ENCODE data around the gene RPL18A. TPM values are rescaled to one million over a fixed set of nuclear protein-coding genes. Genes with fewer than 3 reads are reported as not detected.

RPL18A gene
- total and polyA plus RNA-seq, 4 donors: 452 to 870 (median 477) TPM

GRCh38 chr19:17817668-17818363 is 41.9 kb upstream of the RPL18A start (continued):
- TF ChIP-seq ZBTB33 (IDR thresholded peaks at IDR 0.05): no peak
- TF ChIP-seq CTCF (IDR thresholded peaks at IDR 0.05; ENCODE audit: low read depth, low read length, missing input control): no peak
- no peak for TF ChIP-seq EGR1 (IDR thresholded peaks at IDR 0.05; ENCODE audit: low read depth in 2 of 2)
- TF ChIP-seq JUND (IDR thresholded peaks at IDR 0.05): no peak
- TF ChIP-seq RXRA (IDR thresholded peaks at IDR 0.05): no peak

GRCh38 chr19:17821190-17821589 is 38.5 kb upstream of the RPL18A start, which contains the start of gene INSL3:
Gene INSL3 (minus strand): TSS chr19:17821519. CDS start chr19:17821506, 13 bp downstream.
- no peak for DNase-seq (ENCODE audit: low spot score)

GRCh38 chr19:17824339-17824738 is 35.4 kb upstream of the RPL18A start:
- no peak overlapping the region for H3K27ac ChIP-seq (ENCODE audit: low read depth in 1 of 2, low read length in 2 of 2)
- no peaks in the 10 kb centered on the region for H3K36me3 ChIP-seq (ENCODE audit: control insufficient read depth in 4 of 4, insufficient read depth in 3 of 4, low read depth in 1 of 4, low read length in 3 of 4)
- peaks cover 0 to 3% (median 0%) of the 10 kb centered on the region in 4 donors for H3K27me3 ChIP-seq (ENCODE audit: control insufficient read depth in 4 of 4, insufficient read depth in 4 of 4, low read length in 3 of 4)
- H3K9me3 ChIP-seq (ENCODE audit: control insufficient read depth in 4 of 4, low read length in 3 of 4): no peaks in the 10 kb centered on the region
- H3K4me3 ChIP-seq (ENCODE audit: low read depth in 1 of 3, low read length in 3 of 3): no peak overlapping the region
- 62% methylated on average over 8 of the region's 8 CpGs for WGBS
- H3K4me1 ChIP-seq (ENCODE audit: control insufficient read depth in 4 of 4, insufficient read depth in 4 of 4, low read length in 3 of 4): no peaks in the 10 kb centered on the region
- no peak for DNase-seq (ENCODE audit: low spot score)
- H3K9ac ChIP-seq (ENCODE audit: low read depth in 1 of 2, low read length in 2 of 2): no peak overlapping the region
- TF ChIP-seq SP1 (IDR thresholded peaks at IDR 0.05): no peak
- TF ChIP-seq ATF3 (IDR thresholded peaks at IDR 0.05): no peak
- no peak for TF ChIP-seq CTCF (IDR thresholded peaks at IDR 0.05; ENCODE audit: low read depth, low read length, missing input control)
- TF ChIP-seq HNF4A (conservative IDR thresholded peaks at IDR 0.05): no peak
- TF ChIP-seq REST (IDR thresholded peaks at IDR 0.05): no peak
- TF ChIP-seq ZBTB33 (IDR thresholded peaks at IDR 0.05): no peak
- no peak for TF ChIP-seq TAF1 (conservative IDR thresholded peaks at IDR 0.05)

More at GRCh38 chr19:17821190-17821589, 38.5 kb upstream of the RPL18A start, which contains the start of gene INSL3:
- TF ChIP-seq ZBTB33 (IDR thresholded peaks at IDR 0.05): no peak
- H3K4me3 ChIP-seq (ENCODE audit: low read depth in 1 of 3, low read length in 3 of 3): no peak within 1 kb of the TSS
- WGBS: 67% methylated on average over 34 of the region's 34 CpGs
- H3K9me3 ChIP-seq (ENCODE audit: control insufficient read depth in 4 of 4, low read length in 3 of 4): no peaks in the 10 kb centered on the region
- H3K9ac ChIP-seq (ENCODE audit: low read depth in 1 of 2, low read length in 2 of 2): no peak within 1 kb of the TSS
- H3K36me3 ChIP-seq (ENCODE audit: control insufficient read depth in 4 of 4, insufficient read depth in 3 of 4, low read depth in 1 of 4, low read length in 3 of 4): no peaks in the 10 kb centered on the region
- no peak within 1 kb of the TSS for H3K27ac ChIP-seq (ENCODE audit: low read depth in 1 of 2, low read length in 2 of 2)
- no peaks in the 10 kb centered on the region for H3K4me1 ChIP-seq (ENCODE audit: control insufficient read depth in 4 of 4, insufficient read depth in 4 of 4, low read length in 3 of 4)
- peaks cover 0 to 5% (median 0%) of the 10 kb centered on the region in 4 donors for H3K27me3 ChIP-seq (ENCODE audit: control insufficient read depth in 4 of 4, insufficient read depth in 4 of 4, low read length in 3 of 4)
